ENCODE results near the gene KLHL10.

The KLHL10 gene

DNA sequence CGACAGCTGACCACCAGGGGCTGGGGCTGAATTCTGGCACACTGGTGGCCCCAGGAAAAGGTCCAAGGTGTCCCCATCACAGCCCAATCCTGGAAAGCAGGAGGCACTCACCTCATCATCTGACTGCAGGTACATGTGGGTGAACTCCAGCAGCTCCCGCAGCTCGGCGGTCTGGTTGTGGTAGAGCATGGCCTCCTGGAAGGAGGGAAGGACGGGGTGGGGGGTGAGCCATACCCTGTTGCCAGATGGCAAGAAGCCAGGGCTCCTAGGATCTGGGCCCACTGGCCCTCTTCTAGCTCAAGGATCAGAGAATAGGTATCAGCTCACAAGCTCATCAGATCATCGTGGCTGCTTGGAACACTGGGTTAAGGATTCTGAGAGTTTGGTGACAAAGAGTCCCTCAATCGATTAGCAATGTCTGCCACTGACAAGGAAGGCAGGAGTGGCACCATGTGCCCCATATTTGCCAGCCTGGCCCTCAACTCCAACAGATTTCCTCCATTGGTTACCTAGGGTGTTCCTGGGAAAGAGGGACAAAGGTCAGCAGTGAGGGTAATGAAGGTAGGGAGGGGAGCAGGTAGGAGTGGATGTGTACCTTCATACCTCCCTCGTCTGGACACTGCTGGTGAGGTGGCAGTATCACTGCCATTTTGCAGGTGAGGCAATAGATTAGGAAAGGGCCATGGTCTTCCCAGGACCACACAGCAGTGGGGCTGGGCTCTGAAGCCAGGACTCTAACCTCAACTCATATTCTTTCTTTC, 30.8 kb upstream of the KLHL10 start:
- no CpG with 5 or more reads among the region's 8 CpGs for WGBS (ENCODE audit: extremely low coverage, insufficient coverage, insufficient read length)
- H2AK5ac ChIP-seq (ENCODE audit: low read length): no peak overlapping the region
- no peaks in the 10 kb centered on the region for H3K27me3 ChIP-seq (ENCODE audit: insufficient read depth, low read length)
- no peak for DNase-seq
- peaks cover 2% of the 10 kb centered on the region for H3K79me2 ChIP-seq (ENCODE audit: control insufficient read depth, insufficient read depth, low read length, poor library complexity)
- no peak overlapping the region for H2BK120ac ChIP-seq (ENCODE audit: insufficient read depth, low read length, poor library complexity)
- H3K4me2 ChIP-seq (ENCODE audit: low read length): no peak overlapping the region
- H4K12ac ChIP-seq (ENCODE audit: low read depth, low read length): no peak overlapping the region
- H2AFZ ChIP-seq (ENCODE audit: insufficient read depth, low read length, poor library complexity): no peak overlapping the region
- no peak overlapping the region for H4K91ac ChIP-seq (ENCODE audit: low read depth, low read length)
- H3K23ac ChIP-seq (ENCODE audit: low read length): no peak overlapping the region
- no peak overlapping the region for H3K9ac ChIP-seq (ENCODE audit: low read length)
- H2BK12ac ChIP-seq (ENCODE audit: low read length): no peak overlapping the region
- H2BK5ac ChIP-seq (ENCODE audit: low read depth, low read length, poor library complexity): no peak overlapping the region
- H3K4ac ChIP-seq (ENCODE audit: low read depth, low read length): no peak overlapping the region
- H3K27ac ChIP-seq (ENCODE audit: low read depth, low read length): no peak overlapping the region
- peaks cover 6 to 8% of the 10 kb centered on the region in 2 experiments for H3K4me1 ChIP-seq (ENCODE audit: control insufficient read depth in 1 of 2, insufficient read depth in 2 of 2, low read length in 2 of 2)
- no peak overlapping the region for H4K8ac ChIP-seq (ENCODE audit: low read depth, low read length)
- peaks cover 7% of the 10 kb centered on the region for H3K79me1 ChIP-seq (ENCODE audit: low read length)
- H3K18ac ChIP-seq (ENCODE audit: low read length): no peak overlapping the region
- no peak overlapping the region for H3K4me3 ChIP-seq (ENCODE audit: low read depth, low read length)
- no peaks in the 10 kb centered on the region for H3K9me3 ChIP-seq (ENCODE audit: insufficient read depth, low read depth, low read length)
- H3K36me3 ChIP-seq (ENCODE audit: control insufficient read depth in 1 of 2, insufficient read depth in 2 of 2, low read length in 2 of 2): peaks cover 2 to 15% of the 10 kb centered on the region in 2 experiments
- no peak overlapping the region for H3K14ac ChIP-seq (ENCODE audit: low read length)

DNA sequence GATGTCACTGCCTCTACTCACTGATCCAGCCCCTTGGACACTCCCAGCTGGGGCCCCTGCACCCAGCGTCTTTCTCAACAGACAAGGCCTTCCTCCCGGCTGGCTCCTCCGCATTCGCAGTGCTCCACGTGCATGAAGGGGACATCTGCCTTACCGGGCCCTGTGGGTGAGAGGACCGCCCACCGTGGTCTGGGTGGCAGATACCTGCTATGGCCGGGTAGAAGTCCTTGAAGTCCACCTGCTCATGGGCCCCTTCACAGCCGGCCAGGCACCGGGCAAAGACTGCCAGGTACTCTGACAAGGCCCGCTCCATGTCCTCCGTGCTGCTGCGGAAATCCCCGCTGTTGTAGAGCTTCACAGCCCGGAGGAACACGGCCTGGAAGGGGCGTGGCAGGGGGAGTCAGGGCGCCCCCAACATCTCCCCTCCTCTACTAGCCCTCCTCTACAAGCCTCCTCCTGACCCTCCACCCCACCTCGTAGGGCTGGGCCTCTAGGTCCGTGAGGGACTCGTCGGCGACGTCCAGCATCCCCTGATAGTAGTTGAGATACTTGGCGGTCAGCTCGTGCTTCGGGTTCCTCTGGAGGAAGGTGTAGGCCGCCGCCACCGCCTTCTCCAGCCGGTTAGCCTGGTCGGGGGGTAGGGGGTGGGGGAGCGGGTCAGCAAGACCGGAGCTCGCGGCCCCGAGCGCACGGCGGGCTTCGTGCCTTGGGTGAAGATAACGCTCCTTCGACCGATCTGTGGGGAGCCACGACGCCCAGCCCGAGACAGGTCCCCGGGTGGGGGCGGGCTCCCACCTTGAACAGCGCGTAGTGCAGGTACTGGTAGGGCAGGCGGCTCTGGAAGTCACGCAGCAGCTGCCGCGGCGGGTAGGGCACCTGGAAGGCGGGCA, 26.7 kb upstream of the KLHL10 start:
- peak overlapping the region; percentile 49 for H4K12ac ChIP-seq (ENCODE audit: low read depth, low read length)
- H3K4me3 ChIP-seq (ENCODE audit: low read depth, low read length): peak overlapping the region; percentile 89
- peaks cover 14 to 19% of the 10 kb centered on the region in 2 experiments for H3K4me1 ChIP-seq (ENCODE audit: control insufficient read depth in 1 of 2, insufficient read depth in 2 of 2, low read length in 2 of 2)
- H3K9me3 ChIP-seq (ENCODE audit: insufficient read depth, low read depth, low read length): no peaks in the 10 kb centered on the region
- H3K27ac ChIP-seq (ENCODE audit: low read depth, low read length): peak overlapping the region; percentile 51
- no peak overlapping the region for H2BK120ac ChIP-seq (ENCODE audit: insufficient read depth, low read length, poor library complexity)
- peak overlapping the region; percentile 19 for H2AK5ac ChIP-seq (ENCODE audit: low read length)
- peaks cover 21% of the 10 kb centered on the region for H3K79me1 ChIP-seq (ENCODE audit: low read length)
- H4K8ac ChIP-seq (ENCODE audit: low read depth, low read length): peak overlapping the region; percentile 21
- no CpG with 5 or more reads among the region's 58 CpGs for WGBS (ENCODE audit: extremely low coverage, insufficient coverage, insufficient read length)
- peak overlapping the region; percentile 83 for H4K91ac ChIP-seq (ENCODE audit: low read depth, low read length)
- H3K4ac ChIP-seq (ENCODE audit: low read depth, low read length): peak overlapping the region; percentile 23
- H2AFZ ChIP-seq (ENCODE audit: insufficient read depth, low read length, poor library complexity): peak overlapping the region; percentile 51
- peak overlapping the region; percentile 78 for H3K14ac ChIP-seq (ENCODE audit: low read length)
- peak overlapping the region; percentile 20 for H2BK12ac ChIP-seq (ENCODE audit: low read length)
- H3K18ac ChIP-seq (ENCODE audit: low read length): peak overlapping the region; percentile 80
- DNase-seq: no peak
- H3K4me2 ChIP-seq (ENCODE audit: low read length): peak overlapping the region; percentile 74
- peak overlapping the region; percentile 89 for H3K9ac ChIP-seq (ENCODE audit: low read length)
- H2BK5ac ChIP-seq (ENCODE audit: low read depth, low read length, poor library complexity): peak overlapping the region; percentile 8
- no peak overlapping the region for H3K23ac ChIP-seq (ENCODE audit: low read length)
- peaks cover 11% of the 10 kb centered on the region for H3K79me2 ChIP-seq (ENCODE audit: control insufficient read depth, insufficient read depth, low read length, poor library complexity)
- peaks cover 0 to 10% of the 10 kb centered on the region in 2 experiments for H3K36me3 ChIP-seq (ENCODE audit: control insufficient read depth in 1 of 2, insufficient read depth in 2 of 2, low read length in 2 of 2)
- no peaks in the 10 kb centered on the region for H3K27me3 ChIP-seq (ENCODE audit: insufficient read depth, low read length)

GRCh38 chr17:41811549-41812380, 25.9 kb upstream of the KLHL10 start, which contains the start of gene P3H4:
Gene P3H4, minus strand, starts transcription at chr17:41811949. Its CDS starts 34 bp downstream, at chr17:41811915.
- Histone ChIP-seq H3K27ac (ENCODE audit: low read depth, low read length) (peak within 1 kb of the TSS; percentile 51), H3K79me1 (ENCODE audit: low read length) (peaks cover 21% of the 10 kb centered on the region), H3K79me2 (ENCODE audit: control insufficient read depth, insufficient read depth, low read length, poor library complexity) (peaks cover 11% of the 10 kb centered on the region), H2AK5ac (ENCODE audit: low read length) (peak within 1 kb of the TSS; percentile 19), H3K9me3 (ENCODE audit: insufficient read depth, low read depth, low read length) (no peaks in the 10 kb centered on the region), H2BK12ac (ENCODE audit: low read length) (peak within 1 kb of the TSS; percentile 34), H4K8ac (ENCODE audit: low read depth, low read length) (peak within 1 kb of the TSS; percentile 76), H3K18ac (ENCODE audit: low read length) (peak within 1 kb of the TSS; percentile 80), H2BK120ac (ENCODE audit: insufficient read depth, low read length, poor library complexity) (peak within 1 kb of the TSS; percentile 66), H4K12ac (ENCODE audit: low read depth, low read length) (peak within 1 kb of the TSS; percentile 49), H3K27me3 (ENCODE audit: insufficient read depth, low read length) (no peaks in the 10 kb centered on the region), H3K4ac (ENCODE audit: low read depth, low read length) (peak within 1 kb of the TSS; percentile 34), H3K4me2 (ENCODE audit: low read length) (peak within 1 kb of the TSS; percentile 74), H3K4me1 (ENCODE audit: control insufficient read depth in 1 of 2, insufficient read depth in 2 of 2, low read length in 2 of 2) (peaks cover 14 to 19% of the 10 kb centered on the region in 2 experiments), H3K14ac (ENCODE audit: low read length) (peak within 1 kb of the TSS; percentile 78), H2AFZ (ENCODE audit: insufficient read depth, low read length, poor library complexity) (peak within 1 kb of the TSS; percentile 53), H3K4me3 (ENCODE audit: low read depth, low read length) (peak within 1 kb of the TSS; percentile 89), H3K23ac (ENCODE audit: low read length) (no peak within 1 kb of the TSS), H3K9ac (ENCODE audit: low read length) (peak within 1 kb of the TSS; percentile 89), H2BK5ac (ENCODE audit: low read depth, low read length, poor library complexity) (peak within 1 kb of the TSS; percentile 81), H3K36me3 (ENCODE audit: control insufficient read depth in 1 of 2, insufficient read depth in 2 of 2, low read length in 2 of 2) (peaks cover 0 to 5% of the 10 kb centered on the region in 2 experiments), H4K91ac (ENCODE audit: low read depth, low read length) (peak within 1 kb of the TSS; percentile 83)
- WGBS (ENCODE audit: extremely low coverage, insufficient coverage, insufficient read length): no CpG with 5 or more reads among the region's 96 CpGs
- peak; percentile 74 to 82 for DNase-seq
